ENCODE data around the gene EYS.
A peak's percentile ranks its signal among the peaks of the same experiment; 100 is the strongest.
"Not testable (repeated sequence)": the region's sequence is repeated elsewhere in the genome, so short reads cannot be mapped to it uniquely, and the experiment has no call there.

EYS gene

DNA sequence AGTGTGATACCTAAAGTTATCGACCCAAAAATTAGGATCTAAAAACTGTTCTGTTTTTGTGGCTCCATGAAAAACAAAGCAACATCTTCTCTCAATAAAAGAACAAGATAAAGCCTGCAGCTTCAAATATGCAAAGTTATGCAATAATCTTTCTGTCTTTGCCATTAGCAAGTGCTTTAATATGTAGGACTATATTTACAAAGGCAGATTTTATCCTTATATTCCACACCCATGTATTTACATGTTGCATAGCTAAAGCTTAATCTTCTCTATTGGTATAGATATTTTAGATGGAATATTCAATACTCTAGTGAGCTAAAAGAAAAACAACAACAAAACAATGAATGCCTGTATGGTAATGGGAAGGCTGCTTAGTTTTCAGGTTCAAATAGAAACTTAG, 1443.2 kb downstream of the EYS start:
- DNase-seq: no peak

DNA sequence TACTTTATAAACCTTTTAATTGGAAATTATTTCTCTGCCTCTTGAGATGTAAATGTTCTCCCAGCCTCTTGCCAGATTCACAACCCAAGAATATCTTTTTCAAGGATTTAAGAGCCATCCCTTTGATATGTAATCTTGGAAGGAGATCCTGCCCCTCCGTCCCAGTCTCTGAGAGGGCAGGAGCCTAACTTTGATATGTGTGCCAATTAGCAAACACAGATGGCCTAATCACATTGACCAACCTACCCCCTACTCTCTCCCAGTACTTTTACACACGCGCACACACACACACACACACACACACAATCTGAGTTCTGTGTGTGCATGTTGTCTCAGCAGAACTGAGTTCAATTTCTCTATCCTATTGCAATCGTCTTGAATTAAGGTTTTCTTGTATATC, 1447.7 kb downstream of the EYS start:
- no peak for DNase-seq

DNA sequence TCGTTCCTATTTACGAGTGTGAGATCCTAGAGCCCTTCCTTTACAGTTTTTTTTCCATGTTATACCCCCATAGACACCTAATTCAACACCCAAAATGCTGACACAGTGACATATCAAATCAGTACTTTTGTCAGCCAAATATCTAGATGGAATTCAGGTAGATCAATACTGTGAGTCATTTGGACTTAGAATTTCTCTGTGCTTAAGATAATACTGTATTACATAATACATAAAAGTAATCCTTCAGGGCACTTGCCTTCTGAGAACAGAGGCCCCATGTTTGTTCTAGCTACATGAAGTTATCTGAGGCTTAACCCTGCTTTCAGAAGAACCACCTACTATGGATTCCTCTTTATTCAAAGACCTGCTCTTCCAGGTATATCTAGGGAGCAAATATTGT, 1448.3 kb downstream of the EYS start:
- DNase-seq: no peak

DNA sequence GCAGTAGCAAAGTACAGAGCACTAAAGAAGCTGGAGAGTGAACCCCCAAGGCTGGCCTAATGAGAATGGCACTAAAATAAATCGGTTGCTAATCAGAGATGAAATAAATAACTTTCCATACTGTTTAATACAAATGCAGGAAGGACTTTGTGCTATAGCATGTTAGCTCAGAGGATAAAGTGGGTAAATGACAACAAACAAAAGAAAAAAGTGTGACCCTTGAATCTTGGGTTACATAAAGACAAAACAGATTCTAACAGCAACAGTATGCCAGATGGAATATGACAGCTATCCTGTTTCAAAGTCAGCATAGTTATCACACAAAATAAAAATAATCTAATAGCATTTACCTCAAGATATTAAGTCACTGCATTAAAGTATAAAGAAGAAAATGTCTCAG, 1448.7 kb downstream of the EYS start:
- no peak for DNase-seq

DNA sequence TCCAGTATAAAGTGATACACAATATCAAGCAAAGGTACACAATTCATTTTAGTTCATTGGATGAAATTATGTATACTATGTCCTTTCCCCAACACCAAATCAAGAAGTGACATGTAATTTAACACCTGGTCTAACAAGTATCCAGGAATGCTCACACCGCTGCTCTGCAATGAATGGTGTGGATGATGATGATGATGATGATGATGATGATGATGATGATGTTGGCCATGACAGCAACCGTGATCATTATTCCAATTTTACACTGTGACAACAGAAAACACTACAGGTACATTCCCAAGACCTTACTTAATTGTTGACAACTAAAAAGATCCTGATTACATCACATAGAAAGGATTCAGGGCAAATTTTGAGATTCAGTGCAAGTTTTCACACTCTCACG, 1449.4 kb downstream of the EYS start:
- DNase-seq: no peak

DNA sequence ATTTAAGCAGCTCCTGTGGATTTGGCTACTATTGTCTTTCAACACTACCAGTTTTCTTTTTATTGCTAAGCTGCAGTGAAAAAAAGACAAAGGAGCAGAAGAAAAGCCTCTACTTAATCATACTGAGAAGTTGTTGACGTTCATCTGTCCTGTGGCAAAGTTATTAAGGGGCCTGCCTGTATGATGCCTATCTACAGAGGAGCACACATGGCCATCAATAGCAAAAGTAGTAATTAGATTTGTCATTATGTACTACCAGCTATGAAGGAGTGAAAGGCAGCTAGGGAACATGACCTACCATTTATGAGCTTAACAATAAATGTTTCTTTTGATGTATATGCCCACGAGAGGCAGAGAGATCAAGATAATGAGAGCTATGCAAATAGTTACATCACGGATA, 1450.5 kb downstream of the EYS start:
- DNase-seq: peak; percentile 13

DNA sequence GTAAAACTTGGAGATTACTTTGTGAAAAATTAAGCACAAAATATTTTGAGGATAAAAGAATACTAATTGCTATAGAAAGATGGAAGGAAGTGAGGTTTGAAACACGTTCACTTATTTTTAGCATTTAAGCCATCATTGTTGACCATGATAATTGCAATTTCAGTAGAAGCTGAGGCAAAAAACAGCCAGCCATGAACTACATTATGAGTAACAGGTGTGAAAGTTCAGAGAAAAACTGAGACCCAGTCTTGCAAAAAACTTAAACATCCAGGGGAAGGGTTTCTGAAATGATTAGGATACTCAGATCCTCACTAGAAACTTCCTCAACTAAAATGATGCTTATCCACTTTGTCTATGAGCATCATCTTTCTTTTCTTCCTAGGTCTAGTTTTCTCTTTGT, 1452.0 kb downstream of the EYS start:
- DNase-seq: no peak

DNA sequence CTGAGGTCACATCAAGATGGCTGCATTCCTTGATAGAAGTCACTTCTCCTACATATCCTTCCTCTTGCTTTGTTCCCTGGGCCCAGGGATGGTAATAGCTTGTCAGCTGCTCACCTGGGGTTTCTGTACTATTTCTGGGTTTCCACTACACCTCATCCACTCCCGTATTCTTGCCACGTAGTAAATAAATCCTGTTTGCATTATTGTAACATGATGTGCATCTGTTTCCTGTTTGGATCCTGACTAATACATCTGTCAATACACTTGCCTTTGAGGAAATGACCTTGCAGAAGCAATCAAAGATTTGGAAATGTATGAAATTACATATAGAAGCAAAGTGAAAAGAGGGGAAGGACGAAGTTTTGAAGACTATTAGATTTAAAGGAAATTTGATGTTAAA, 1452.5 kb downstream of the EYS start:
- peak; percentile 39 for DNase-seq

DNA sequence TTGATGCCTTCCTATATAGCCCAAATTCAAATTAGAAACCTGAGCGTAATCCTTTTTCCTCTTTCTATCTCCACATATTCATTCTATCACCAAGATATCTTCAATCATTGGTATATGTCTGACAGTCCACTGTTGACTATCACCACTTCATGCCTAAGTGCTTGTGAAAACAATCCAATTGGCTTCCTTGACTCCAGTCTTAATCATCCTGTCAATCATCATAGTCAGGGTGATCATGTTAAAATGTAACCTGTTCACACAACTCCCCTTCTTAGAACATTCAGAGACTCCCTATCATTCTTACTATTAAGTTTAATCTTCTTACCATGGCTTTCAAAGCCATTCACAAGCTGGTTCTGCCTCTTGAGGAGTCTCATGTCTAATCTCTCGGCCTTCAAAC, 1454.8 kb downstream of the EYS start:
- DNase-seq: no peak

GRCh38 chr6:64250126-64250525, 1456.9 kb downstream of the EYS start:
- DNase-seq: no peak

GRCh38 chr6:64249115-64249514, 1457.9 kb downstream of the EYS start:
- DNase-seq: no peak

- DNase-seq: no peak
These were observed 1463.4 kb downstream of the EYS start for GRCh38 chr6:64243618-64244017.

DNA sequence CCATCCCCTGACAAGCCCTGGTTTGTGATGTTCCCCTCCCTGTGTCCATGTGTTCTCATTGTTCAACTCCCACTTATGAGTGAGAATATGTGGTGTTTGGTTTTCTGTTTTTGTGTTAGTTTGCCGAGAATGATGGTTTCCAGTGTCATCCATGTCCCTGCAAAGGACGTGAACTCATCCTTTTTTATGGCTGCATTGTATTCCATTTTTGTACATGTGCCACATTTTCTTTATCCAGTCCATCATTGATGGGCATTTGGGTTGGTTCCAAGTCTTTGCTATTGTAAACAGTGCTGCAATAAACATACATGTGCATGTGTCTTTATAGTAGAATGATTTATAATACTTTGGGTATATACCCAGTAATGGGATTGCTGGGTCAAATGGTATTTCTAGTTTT, 1468.1 kb downstream of the EYS start:
- DNase-seq: not testable (repeated sequence)

GRCh38 chr6:64238071-64238470, 1469.0 kb downstream of the EYS start:
- no peak for DNase-seq

GRCh38 chr6:64233746-64234145, 1473.3 kb downstream of the EYS start:
- no peak for DNase-seq

GRCh38 chr6:64231928-64232327, 1475.1 kb downstream of the EYS start:
- no peak for DNase-seq

GRCh38 chr6:64230530-64230929, 1476.5 kb downstream of the EYS start:
- no peak for DNase-seq

DNA sequence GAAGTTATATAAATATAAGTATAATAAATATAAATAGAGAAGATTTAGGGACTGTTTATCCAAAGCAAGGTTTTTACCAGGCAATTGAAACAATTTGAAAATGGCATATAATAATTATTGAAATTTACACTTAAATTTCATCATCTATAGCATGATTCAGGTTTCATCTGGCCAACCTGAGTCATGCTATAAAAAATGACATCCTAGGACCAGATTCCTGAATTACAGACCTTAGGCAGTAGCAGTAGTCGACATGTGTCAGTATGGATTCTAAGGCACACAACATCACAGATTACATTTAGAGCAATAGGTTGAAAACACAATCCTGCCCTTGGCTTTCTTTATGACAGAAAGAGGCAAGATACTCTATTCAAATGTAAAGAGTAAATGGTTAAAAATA, 1479.2 kb downstream of the EYS start:
- DNase-seq: no peak

- DNase-seq: no peak
These were observed 1481.5 kb downstream of the EYS start for GRCh38 chr6:64225503-64225902.

GRCh38 chr6:64224819-64225218, 1482.2 kb downstream of the EYS start:
- no peak for DNase-seq

GRCh38 chr6:64221776-64222175, 1485.2 kb downstream of the EYS start:
- DNase-seq: no peak

- no peak for DNase-seq
These were observed 1486.2 kb downstream of the EYS start for GRCh38 chr6:64220801-64221200.

- DNase-seq: no peak
These were observed 1489.1 kb downstream of the EYS start for GRCh38 chr6:64217721-64218620.

- no peak for DNase-seq
These were observed 1492.7 kb downstream of the EYS start for GRCh38 chr6:64214373-64214772.

DNA sequence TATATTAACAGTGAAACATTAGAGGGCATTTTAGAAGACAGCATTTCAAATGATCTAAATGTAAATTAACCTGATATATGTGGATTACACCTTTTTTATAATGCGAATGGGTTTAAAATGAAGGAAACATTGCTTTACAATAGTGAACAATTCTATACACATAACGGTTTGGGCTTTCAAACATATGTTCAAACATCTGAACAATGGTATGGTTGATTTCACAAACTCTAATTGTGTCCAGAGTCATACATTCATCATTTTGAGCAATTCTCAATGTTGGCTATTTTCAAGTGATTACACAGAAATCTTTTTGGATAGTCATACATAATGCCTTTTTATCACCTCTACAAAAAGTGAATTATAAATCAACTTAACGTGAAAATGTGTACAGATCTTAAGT, 1493.3 kb downstream of the EYS start:
- DNase-seq: no peak

Measured in NCI-H748 treated with DMSO at 0.1 percent for 48 hours (cell line).